Stimulated activated effector memory CD8-positive, alpha-beta T cell treated with anti-CD3 and anti-CD28 coated beads, Interleukin-12 subunit alpha, Interleukin-12 subunit beta, amount 100 ng/mL, for 72 hours (primary cell): Measurements from ENCODE around the gene PHETA1.

Source experiments
- ATAC-seq: fragments of 150-1000 bp; cut with Tn5 transposase; 2 replicates; pipeline ENCODE4 v1.10.0; 2021
- DNase-seq, 2 donors: peaks; one replicate each; pipeline ENCODE4 v3.0.0; 2021 to 2022; ENCODE audit warnings: low spot score in 2 of 2
- H3K27ac Mint-ChIP-seq: one replicate; pipeline ENCODE4 v1.8.0; 2022; ENCODE audit warnings: mild to moderate bottlenecking, mixed read lengths
- H3K36me3 Mint-ChIP-seq: one replicate; pipeline ENCODE4 v1.8.0; 2022; ENCODE audit warnings: mild to moderate bottlenecking, mixed read lengths
- H3K4me1 Mint-ChIP-seq: one replicate; pipeline ENCODE4 v1.8.0; 2022; ENCODE audit warnings: mixed read lengths
- H3K4me3 Mint-ChIP-seq: one replicate; pipeline ENCODE4 v1.8.0; 2022; ENCODE audit warnings: mild to moderate bottlenecking, mixed read lengths
- H3K9me3 Mint-ChIP-seq: one replicate; pipeline ENCODE4 v1.8.0; 2022; ENCODE audit warnings: mixed read lengths

PHETA1 gene

DNA sequence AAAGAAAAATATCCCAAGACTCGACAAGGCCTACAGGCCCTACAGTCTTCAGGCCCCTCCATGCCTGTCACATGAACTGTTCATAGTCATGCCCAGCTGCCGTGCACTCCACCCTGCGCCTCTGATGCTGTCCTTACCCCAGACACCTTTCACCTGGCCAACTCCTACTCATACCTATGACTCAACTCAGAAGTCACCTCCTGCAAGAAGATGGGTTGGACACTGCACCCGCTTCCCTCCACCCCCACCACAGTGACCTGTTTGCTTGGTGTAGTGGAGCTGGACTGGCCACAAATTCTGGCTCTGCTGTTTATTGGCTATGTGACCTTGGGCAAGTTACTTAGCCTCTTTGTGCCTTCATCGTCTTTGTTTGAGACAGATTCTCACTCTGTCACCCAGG lies 56.2 kb downstream of the PHETA1 start:
- no peaks in the 10 kb centered on the region for H3K9me3 Mint-ChIP-seq
- H3K36me3 Mint-ChIP-seq = no peaks in the 10 kb centered on the region
- no peak overlapping the region for H3K4me3 Mint-ChIP-seq
- H3K4me1 Mint-ChIP-seq = peaks cover 13% of the 10 kb centered on the region
- ATAC-seq = no peak
- H3K27ac Mint-ChIP-seq = no peak overlapping the region
- no peak for DNase-seq

DNA sequence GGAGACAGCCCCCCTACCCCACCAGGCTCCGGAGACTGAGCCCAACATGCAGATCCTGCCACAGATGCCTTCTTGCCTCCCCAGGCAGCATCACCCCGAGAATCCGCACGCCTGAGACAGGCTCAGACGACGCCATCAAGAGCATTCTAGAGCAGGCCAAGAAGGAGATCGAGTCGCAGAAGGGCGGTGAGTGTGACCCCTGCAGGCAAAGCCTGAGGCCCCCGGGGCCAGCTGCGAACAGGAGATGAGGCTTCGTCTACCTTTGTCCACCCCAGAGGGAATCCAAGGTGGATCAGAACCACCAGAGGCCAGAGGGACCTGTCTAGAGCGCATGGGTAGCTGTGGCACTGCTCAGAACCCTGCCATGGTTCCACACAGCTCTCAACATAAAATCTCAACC lies 56.9 kb downstream of the PHETA1 start:
- Mint-ChIP-seq H3K4me3 (no peak overlapping the region), H3K27ac (no peak overlapping the region), H3K36me3 (no peaks in the 10 kb centered on the region), H3K9me3 (peaks cover 3% of the 10 kb centered on the region), H3K4me1 (peaks cover 13% of the 10 kb centered on the region)
- ATAC-seq (no peak), DNase-seq (no peak)

DNA sequence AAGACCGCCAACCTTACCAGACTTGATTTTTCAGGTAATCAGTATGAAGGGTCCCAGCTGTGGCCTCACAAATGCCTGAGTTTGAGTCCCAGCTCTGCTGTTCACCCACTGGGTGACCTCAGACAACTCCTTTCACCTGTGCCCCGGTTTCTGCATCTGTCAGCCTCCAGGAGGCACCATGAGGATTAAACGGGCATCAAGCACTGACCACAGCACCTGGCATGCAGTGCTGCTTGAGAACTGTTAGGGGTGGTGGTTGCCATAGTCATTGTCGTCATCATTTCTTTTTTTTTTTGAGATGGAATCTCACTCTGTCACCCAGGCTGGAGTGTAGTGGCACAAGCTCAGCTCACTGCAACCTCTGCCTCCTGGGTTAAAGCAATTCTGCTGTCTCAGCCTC lies 57.9 kb downstream of the PHETA1 start:
- DNase-seq (no peak), ATAC-seq (no peak)
- H3K4me3 Mint-ChIP-seq = no peak overlapping the region
- peaks cover 13% of the 10 kb centered on the region for H3K4me1 Mint-ChIP-seq
- H3K27ac Mint-ChIP-seq = no peak overlapping the region
- H3K9me3 Mint-ChIP-seq = peaks cover 7% of the 10 kb centered on the region
- no peaks in the 10 kb centered on the region for H3K36me3 Mint-ChIP-seq
